HG02642 (cell line): Measurements from ENCODE around the gene HMCN2.

Source experiments
- ATAC-seq: cut with Tn5 transposase; IDR thresholded peaks from one replicate; pipeline ENCODE4 v1.9.1; 2021; ENCODE audit warnings: mild to moderate bottlenecking; ENCODE audit not compliant: unreplicated experiment, poor library complexity

Gene HMCN2

GRCh38 chr9:130265431-130266235, at the start of gene HMCN2:
TSS of gene HMCN2 (plus strand) at chr9:130265760. CDS start at chr9:130265879, 119 bp downstream.
- no peak for ATAC-seq

- no peak for ATAC-seq
Measured at GRCh38 chr9:130217838-130218237, 47.7 kb upstream of the HMCN2 start.

GRCh38 chr9:130219661-130220096, 45.9 kb upstream of the HMCN2 start:
- no peak for ATAC-seq

- no peak for ATAC-seq
Measured at GRCh38 chr9:130220352-130220751, 45.2 kb upstream of the HMCN2 start.

GRCh38 chr9:130222833-130223232, 42.7 kb upstream of the HMCN2 start:
- ATAC-seq, result no peak

- no peak for ATAC-seq
Measured at GRCh38 chr9:130225071-130225470, 40.5 kb upstream of the HMCN2 start.

GRCh38 chr9:130225586-130225985, 40.0 kb upstream of the HMCN2 start:
- no peak for ATAC-seq

GRCh38 chr9:130226112-130226511, 39.4 kb upstream of the HMCN2 start:
- no peak for ATAC-seq

- ATAC-seq, result no peak
Measured at GRCh38 chr9:130227833-130228232, 37.7 kb upstream of the HMCN2 start.

GRCh38 chr9:130229759-130230158, 35.8 kb upstream of the HMCN2 start:
- ATAC-seq, result no peak

GRCh38 chr9:130230631-130231030, 34.9 kb upstream of the HMCN2 start:
- no peak for ATAC-seq

GRCh38 chr9:130232899-130233586, 32.5 kb upstream of the HMCN2 start:
- ATAC-seq, result no peak

- no peak for ATAC-seq
Measured at GRCh38 chr9:130233587-130233945, 32.0 kb upstream of the HMCN2 start.

- ATAC-seq, result no peak
Measured at GRCh38 chr9:130234340-130235260, 31.0 kb upstream of the HMCN2 start.

GRCh38 chr9:130235558-130236435, 29.8 kb upstream of the HMCN2 start:
- no peak for ATAC-seq

GRCh38 chr9:130236436-130236985, 29.0 kb upstream of the HMCN2 start:
- ATAC-seq, result no peak

GRCh38 chr9:130237076-130237475, 28.5 kb upstream of the HMCN2 start:
- no peak for ATAC-seq

- no peak for ATAC-seq
Measured at GRCh38 chr9:130237763-130238524, 27.6 kb upstream of the HMCN2 start.

- ATAC-seq, result no peak
Measured at GRCh38 chr9:130239363-130239695, 26.2 kb upstream of the HMCN2 start.
